H1 (cell line): Measurements from ENCODE around the gene GLO1. TPM values are rescaled to one million over a fixed set of nuclear protein-coding genes. Genes with fewer than 3 reads are reported as not detected.

Source experiments
- CTCF ChIA-PET: fragments of 300-600 bp; sonication (Branson Sonifier 250); formaldehyde crosslinking; loops from one replicate; lab custom pipeline; 2021; ENCODE audit not compliant: partially characterized antibody; lab: Charles Lee
- POLR2A ChIA-PET: fragments of 300-600 bp; sonication (Branson Sonifier 250); formaldehyde crosslinking; loops from one replicate; lab custom pipeline; 2021; ENCODE audit warnings: inconsistent platforms; ENCODE audit not compliant: partially characterized antibody; lab: Charles Lee
- DNase-seq, 2 experiments: peaks; one replicate each; pipeline versions ENCODE4 v3.0.0 to v3.0.0-alpha.2; 2010 to 2022; ENCODE audit warnings: low spot score in 2 of 2, low read depth in 1 of 2, mixed read lengths in 1 of 2
- FAIRE-seq: peaks from 2 replicates; lab custom pipeline; 2011; peaks lifted over from hg19 to GRCh38; lab: Jason Lieb, UNC
- H2AFZ ChIP-seq: 2 replicates; pipeline ENCODE4 v1.8.1; 2012; ENCODE audit warnings: low read length, inconsistent platforms
- H2AK5ac ChIP-seq: 2 replicates; pipeline ENCODE4 v1.6.1; 2013; ENCODE audit warnings: low read depth, low read length
- H2BK120ac ChIP-seq: replicated peaks from 2 replicates; pipeline ENCODE3; 2013; ENCODE audit warnings: low read depth, low read length, inconsistent platforms
- H2BK12ac ChIP-seq: 2 replicates; pipeline ENCODE4 v1.6.1; 2013; ENCODE audit warnings: low read depth, low read length
- H2BK15ac ChIP-seq: 2 replicates; pipeline ENCODE4 v1.6.1; 2013; ENCODE audit warnings: low read length
- H2BK20ac ChIP-seq: 2 replicates; pipeline ENCODE4 v1.6.1; 2013; ENCODE audit warnings: low read length
- H2BK5ac ChIP-seq: 2 replicates; pipeline ENCODE4 v1.6.1; 2013; ENCODE audit warnings: low read depth, low read length
- H3K14ac ChIP-seq: 2 replicates; pipeline ENCODE4 v1.6.1; 2013; ENCODE audit warnings: inconsistent platforms; ENCODE audit not compliant: insufficient read length
- H3K18ac ChIP-seq: 2 replicates; pipeline ENCODE4 v1.6.1; 2013; ENCODE audit warnings: low read length; ENCODE audit errors: extremely low read depth
- H3K23ac ChIP-seq: 2 replicates; pipeline ENCODE4 v1.6.1; 2013; ENCODE audit warnings: inconsistent platforms; ENCODE audit not compliant: insufficient read length
- H3K23me2 ChIP-seq: 2 replicates; pipeline ENCODE4 v1.6.1; 2013; ENCODE audit warnings: low read depth, low read length
- H3K27ac ChIP-seq: 2 replicates; pipeline ENCODE4 v1.6.1; 2011; ENCODE audit warnings: low read depth, low read length, inconsistent platforms
- H3K27me3 ChIP-seq, 4 experiments: replicated peaks in 1 of 4; 1 replicate in 1 of 4; 2 replicates in 3 of 4; pipeline versions ENCODE4 v1.6.1 to v1.8.1; 2011 to 2013; ENCODE audit warnings: low read length in 3 of 4, mild to moderate bottlenecking in 3 of 4, inconsistent platforms in 2 of 4, mixed read lengths in 2 of 4, moderate library complexity in 1 of 4; ENCODE audit not compliant: control insufficient read depth in 3 of 4, insufficient read depth in 3 of 4; ENCODE audit errors: extremely low read depth in 1 of 4
- H3K36me3 ChIP-seq, 4 experiments: 2 replicates each; pipeline versions ENCODE4 v1.6.1 to v1.8.1; 2011 to 2013; ENCODE audit warnings: mild to moderate bottlenecking in 4 of 4, low read length in 3 of 4, moderate library complexity in 2 of 4, control low read depth in 1 of 4, inconsistent platforms in 1 of 4; ENCODE audit not compliant: insufficient read depth in 4 of 4, control insufficient read depth in 2 of 4
- H3K4ac ChIP-seq: replicated peaks from 2 replicates; pipeline ENCODE3; 2013; ENCODE audit warnings: low read length, low read depth, mixed read lengths, inconsistent platforms; ENCODE audit not compliant: insufficient read length
- H3K4me1 ChIP-seq, 4 experiments: replicated peaks in 1 of 4; 1 replicate in 1 of 4; 2 replicates in 3 of 4; pipeline versions ENCODE4 v1.6.1 to v1.8.1; 2011 to 2013; ENCODE audit warnings: low read length in 3 of 4, inconsistent platforms in 2 of 4, mixed read lengths in 1 of 4; ENCODE audit not compliant: insufficient read depth in 4 of 4, control insufficient read depth in 3 of 4
- H3K4me2 ChIP-seq, 2 experiments: 2 replicates each; pipeline versions ENCODE4 v1.6.1 to v1.8.1; 2011 to 2013; ENCODE audit warnings: low read depth in 2 of 2, low read length in 2 of 2, control low read depth in 1 of 2, inconsistent platforms in 1 of 2, mild to moderate bottlenecking in 1 of 2; ENCODE audit not compliant: insufficient read depth in 1 of 2
- H3K4me3 ChIP-seq, 4 experiments: fragments of 200-600, 300-600 bp in 1 of 4; sonication (generic), shearing (Covaris generic), sonication (Bioruptor Twin) in 1 of 4; 2 replicates each; pipeline versions ENCODE4 v1.5.1 to v1.8.1; 2011 to 2016; ENCODE audit warnings: low read length in 4 of 4, low read depth in 3 of 4, control low read depth in 2 of 4, inconsistent platforms in 2 of 4, mild to moderate bottlenecking in 2 of 4, mixed read lengths in 1 of 4, moderate library complexity in 1 of 4; ENCODE audit not compliant: insufficient read depth in 2 of 4; ENCODE audit errors: extremely low read depth in 1 of 4
- H3K56ac ChIP-seq: replicated peaks from 2 replicates; pipeline ENCODE3; 2013; ENCODE audit warnings: low read depth, mild to moderate bottlenecking, mixed read lengths, low read length, inconsistent platforms; ENCODE audit not compliant: insufficient read length
- H3K79me1 ChIP-seq: 2 replicates; pipeline ENCODE4 v1.6.1; 2013; ENCODE audit warnings: low read depth, low read length, control low read depth
- H3K79me2 ChIP-seq, 2 experiments: 2 replicates each; pipeline versions ENCODE4 v1.6.1 to v1.8.1; 2012 to 2013; ENCODE audit warnings: low read length in 2 of 2, mild to moderate bottlenecking in 2 of 2, inconsistent platforms in 1 of 2; ENCODE audit not compliant: insufficient read depth in 2 of 2, control insufficient read depth in 1 of 2
- H3K9ac ChIP-seq, 4 experiments: replicated peaks in 1 of 4; 1 replicate in 1 of 4; 2 replicates in 3 of 4; pipeline versions ENCODE4 v1.6.1 to v1.8.1; 2011 to 2013; ENCODE audit warnings: low read depth in 3 of 4, low read length in 3 of 4, control low read depth in 2 of 4, mild to moderate bottlenecking in 2 of 4, moderate library complexity in 2 of 4, inconsistent platforms in 1 of 4; ENCODE audit errors: extremely low read depth in 1 of 4
- H3K9me3 ChIP-seq, 2 experiments: 2 replicates each; pipeline versions ENCODE4 v1.6.1 to v1.8.1; 2012 to 2013; ENCODE audit warnings: mild to moderate bottlenecking in 2 of 2, moderate library complexity in 2 of 2, control low read depth in 1 of 2, inconsistent platforms in 1 of 2, low read depth in 1 of 2, low read length in 1 of 2, mixed read lengths in 1 of 2; ENCODE audit not compliant: insufficient read depth in 2 of 2
- H4K20me1 ChIP-seq, 2 experiments: replicated peaks in 1 of 2; 2 replicates each; pipeline versions ENCODE3 to v1.8.1; 2011 to 2013; ENCODE audit warnings: inconsistent platforms in 2 of 2, low read length in 2 of 2, mild to moderate bottlenecking in 1 of 2; ENCODE audit not compliant: insufficient read depth in 2 of 2, control insufficient read depth in 1 of 2
- H4K5ac ChIP-seq: 2 replicates; pipeline ENCODE4 v1.6.1; 2013; ENCODE audit warnings: low read length, low read depth, mixed read lengths, inconsistent platforms; ENCODE audit not compliant: insufficient read length
- H4K8ac ChIP-seq: 2 replicates; pipeline ENCODE4 v1.8.0; 2013; ENCODE audit warnings: mild to moderate bottlenecking, moderate library complexity, low read length, inconsistent platforms; ENCODE audit not compliant: insufficient read depth; ENCODE audit errors: extremely low read depth
- H4K91ac ChIP-seq: replicated peaks from 2 replicates; pipeline ENCODE3; 2013; ENCODE audit warnings: low read length, mixed read lengths, inconsistent platforms; ENCODE audit not compliant: insufficient read length
- ASH2L ChIP-seq: fragments of 200-600, 300-600 bp; sonication (generic); IDR thresholded peaks from one replicate; pipeline ENCODE4 v1.7.1; 2017; ENCODE audit warnings: low read length
- BCL11A ChIP-seq, 2 experiments: IDR thresholded peaks; one replicate each; pipeline ENCODE4 v1.6.1; 2011; ENCODE audit warnings: low read depth in 2 of 2, low read length in 2 of 2, mild to moderate bottlenecking in 2 of 2
- CTBP2 ChIP-seq: IDR thresholded peaks from 2 replicates; pipeline ENCODE4 v1.7.0; 2011; ENCODE audit warnings: borderline replicate concordance, mild to moderate bottlenecking, moderate library complexity, mixed read lengths, low read length; ENCODE audit not compliant: insufficient read depth, insufficient read length
- EGR1 ChIP-seq: IDR thresholded peaks from 2 replicates; pipeline ENCODE4 v1.6.1; 2011; ENCODE audit warnings: low read depth, low read length, borderline replicate concordance
- JUN ChIP-seq: IDR thresholded peaks from 2 replicates; pipeline ENCODE4 v1.6.1; 2011; ENCODE audit warnings: low read depth, mild to moderate bottlenecking, improper control_type of control experiment, low read length
- MAFK ChIP-seq: IDR thresholded peaks from 2 replicates; pipeline ENCODE4 v1.6.1; 2012; ENCODE audit warnings: low read depth, mild to moderate bottlenecking, improper control_type of control experiment, low read length
- POU5F1 ChIP-seq: IDR thresholded peaks from 2 replicates; pipeline ENCODE4 v1.6.1; 2011; ENCODE audit warnings: low read depth, mild to moderate bottlenecking, low read length, moderate library complexity
- RBBP5 ChIP-seq: IDR thresholded peaks from 2 replicates; pipeline ENCODE4 v1.7.1; 2012; ENCODE audit warnings: low read depth, mild to moderate bottlenecking, inconsistent platforms, low read length, moderate library complexity, borderline replicate concordance
- SRF ChIP-seq: IDR thresholded peaks from 2 replicates; pipeline ENCODE4 v1.6.1; 2011; ENCODE audit warnings: mild to moderate bottlenecking, low read depth, low read length, moderate library complexity
- TEAD4 ChIP-seq: IDR thresholded peaks from 2 replicates; pipeline ENCODE4 v1.6.1; 2012; ENCODE audit warnings: low read depth, low read length, inconsistent platforms, mixed read lengths
- WGBS, 2 experiments: shearing (Covaris generic) in 1 of 2; methylation state at CpG; one replicate each; pipeline versions ENCODE4 v1.1.6 to v1.1.7; 2013 to 2015; ENCODE audit warnings: low lambda C conversion rate in 2 of 2, mixed read lengths in 2 of 2, inconsistent platforms in 1 of 2, low coverage in 1 of 2, missing lambda C conversion rate in 1 of 2; ENCODE audit not compliant: insufficient replicate concordance in 2 of 2, insufficient coverage in 1 of 2, insufficient read length in 1 of 2; ENCODE audit errors: extremely low coverage in 1 of 2, missing lambda C conversion rate in 1 of 2; 5-methylcytosine and 5-hydroxymethylcytosine counted together
- polyA plus RNA-seq, 7 experiments: library from polyadenylated mRNA; depleted of rRNA in 3 of 7; stranded (reverse) in 5 of 7; unstranded in 2 of 7; fragments of >200 nt in 5 of 7; fragments of 200-250 nt in 2 of 7; gene quantifications; 1 replicate in 5 of 7; 2 replicates in 1 of 7; 4 replicates in 1 of 7; pipeline versions ENCODE4 v1.2.1 to v1.2.3, GENCODE V29; 2011 to 2013; ENCODE audit warnings: missing spikeins in 2 of 7, mixed read lengths in 2 of 7
- total RNA-seq: library from RNA; stranded (reverse); fragmentation: NEBNext Ultra II Directional; extraction: Animal tissue kit (Norgen Biotek cat#: 25700); gene quantifications from 2 replicates; pipeline ENCODE4 v1.2.1, GENCODE V29; 2021
- TF ChIP-seq, protein P1 (sequence below): IDR thresholded peaks from 2 replicates; pipeline ENCODE4 v1.6.1; 2011; ENCODE audit warnings: low read length, improper control_type of control experiment
- TF ChIP-seq, protein P2 (sequence below): IDR thresholded peaks from 2 replicates; pipeline ENCODE4 v1.6.1; 2012; ENCODE audit warnings: inconsistent platforms

GLO1 gene
- total and polyA plus RNA-seq, 2 of the 8 experiments (the other 6 are each of a cell fraction or from before 2014, with no cell fraction given) = 104 to 170 TPM

DNA sequence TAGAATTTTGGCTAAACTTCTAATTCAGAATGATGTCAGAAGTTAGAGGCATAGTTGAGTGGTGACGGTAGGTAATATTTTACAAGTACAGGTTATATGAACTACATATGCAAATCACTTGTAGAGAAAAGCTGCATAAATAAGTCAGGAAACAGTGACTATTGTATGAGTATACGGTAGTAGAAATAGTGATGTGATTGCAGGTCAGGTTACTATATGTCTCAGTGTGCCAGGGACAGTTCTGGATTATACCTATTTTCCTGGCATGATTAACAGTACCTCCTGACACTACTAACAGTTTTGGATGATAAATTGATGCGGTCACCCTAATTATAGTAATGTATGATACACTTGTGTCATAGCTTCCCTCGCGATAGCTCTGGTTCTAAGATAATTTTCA, 21.4 kb upstream of the GLO1 start:
- no peak overlapping the region for H4K8ac ChIP-seq
- no peak overlapping the region for H3K27ac ChIP-seq
- no peak for TF ChIP-seq JUN
- TF ChIP-seq EGR1 = no peak
- TF ChIP-seq, protein P1, sequence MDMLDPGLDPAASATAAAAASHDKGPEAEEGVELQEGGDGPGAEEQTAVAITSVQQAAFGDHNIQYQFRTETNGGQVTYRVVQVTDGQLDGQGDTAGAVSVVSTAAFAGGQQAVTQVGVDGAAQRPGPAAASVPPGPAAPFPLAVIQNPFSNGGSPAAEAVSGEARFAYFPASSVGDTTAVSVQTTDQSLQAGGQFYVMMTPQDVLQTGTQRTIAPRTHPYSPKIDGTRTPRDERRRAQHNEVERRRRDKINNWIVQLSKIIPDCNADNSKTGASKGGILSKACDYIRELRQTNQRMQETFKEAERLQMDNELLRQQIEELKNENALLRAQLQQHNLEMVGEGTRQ = no peak
- TF ChIP-seq POU5F1 = no peak
- TF ChIP-seq SRF = no peak
- TF ChIP-seq, protein P2, sequence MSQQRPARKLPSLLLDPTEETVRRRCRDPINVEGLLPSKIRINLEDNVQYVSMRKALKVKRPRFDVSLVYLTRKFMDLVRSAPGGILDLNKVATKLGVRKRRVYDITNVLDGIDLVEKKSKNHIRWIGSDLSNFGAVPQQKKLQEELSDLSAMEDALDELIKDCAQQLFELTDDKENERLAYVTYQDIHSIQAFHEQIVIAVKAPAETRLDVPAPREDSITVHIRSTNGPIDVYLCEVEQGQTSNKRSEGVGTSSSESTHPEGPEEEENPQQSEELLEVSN = no peak
- TF ChIP-seq TEAD4 = no peak
- TF ChIP-seq BCL11A (IDR thresholded peaks at IDR 0.05; ENCODE audit: low read depth in 2 of 2, low read length in 2 of 2) = no peak
- TF ChIP-seq RBBP5 = no peak
- no peak for TF ChIP-seq MAFK
- no peak for TF ChIP-seq ASH2L
- no peak for TF ChIP-seq CTBP2
- H3K9me3 ChIP-seq = no peaks in the 10 kb centered on the region
- H3K4ac ChIP-seq = no peak overlapping the region
- H2BK12ac ChIP-seq = no peak overlapping the region
- H3K18ac ChIP-seq = no peak overlapping the region
- no peak overlapping the region for H3K14ac ChIP-seq
- no peaks in the 10 kb centered on the region for H3K27me3 ChIP-seq
- no peak for FAIRE-seq
- H3K4me2 ChIP-seq = no peak overlapping the region
- no peaks in the 10 kb centered on the region for H3K23me2 ChIP-seq
- no peak overlapping the region for H2BK5ac ChIP-seq
- H2BK120ac ChIP-seq = no peak overlapping the region
- no peak overlapping the region for H2AFZ ChIP-seq
- ChIA-PET CTCF (interaction anchor here (1.3 to 2.6 kb wide), 2 partner anchors 49 to 148 kb away, joined by 4 to 10 read pairs; no protein-coding TSS in a partner anchor), POLR2A (interaction anchor here (2.3 kb wide), 1 partner anchor 21 kb away, joined by 6 read pairs; the partner anchor contains the start of gene GLO1)
- no peak overlapping the region for H3K9ac ChIP-seq
- no peak overlapping the region for H3K56ac ChIP-seq
- no peak overlapping the region for H4K91ac ChIP-seq
- H3K4me1 ChIP-seq = no peaks in the 10 kb centered on the region
- H2BK20ac ChIP-seq = no peak overlapping the region
- H3K23ac ChIP-seq = no peak overlapping the region
- WGBS, 2 experiments = 84% methylated on average over 5 of the region's 5 CpGs; no CpG with 5 or more reads in 1 of the 2 experiments
- no peak for DNase-seq
- no peak overlapping the region for H2BK15ac ChIP-seq
- H4K5ac ChIP-seq = no peak overlapping the region
- H3K4me3 ChIP-seq = no peak overlapping the region
- H2AK5ac ChIP-seq = no peak overlapping the region
- H3K79me1 ChIP-seq = no peaks in the 10 kb centered on the region
- no peaks in the 10 kb centered on the region for H3K36me3 ChIP-seq
- no peaks in the 10 kb centered on the region for H3K79me2 ChIP-seq
- H4K20me1 ChIP-seq = no peaks in the 10 kb centered on the region
